Rectal smooth muscle tissue (tissue), 1 donor: Measurements from ENCODE around the gene RYR3.

Experiments
- H3K27ac ChIP-seq: one replicate; pipeline ENCODE4 v1.7.0; 2013; ENCODE audit warnings: low read depth, low read length, inconsistent platforms
- H3K27me3 ChIP-seq: one replicate; pipeline ENCODE4 v1.7.0; 2013; ENCODE audit warnings: low read length; ENCODE audit not compliant: control insufficient read depth, insufficient read depth
- H3K36me3 ChIP-seq: one replicate; pipeline ENCODE4 v1.7.0; 2013; ENCODE audit warnings: low read length; ENCODE audit not compliant: control insufficient read depth, insufficient read depth
- H3K4me1 ChIP-seq: one replicate; pipeline ENCODE4 v1.7.0; 2013; ENCODE audit warnings: low read length; ENCODE audit not compliant: control insufficient read depth, insufficient read depth
- H3K4me3 ChIP-seq: one replicate; pipeline ENCODE4 v1.7.0; 2013; ENCODE audit warnings: low read length
- H3K9ac ChIP-seq: one replicate; pipeline ENCODE4 v1.7.0; 2013; ENCODE audit warnings: low read length

RYR3 gene

GRCh38 chr15:33858836-33859235, 548.1 kb downstream of the RYR3 start:
- Histone ChIP-seq H3K9ac (no peak overlapping the region), H3K27me3 (no peaks in the 10 kb centered on the region), H3K27ac (no peak overlapping the region), H3K4me3 (no peak overlapping the region), H3K4me1 (no peaks in the 10 kb centered on the region), H3K36me3 (no peaks in the 10 kb centered on the region)

GRCh38 chr15:33859992-33860545, 549.3 kb downstream of the RYR3 start:
- Histone ChIP-seq H3K36me3 (no peaks in the 10 kb centered on the region), H3K9ac (no peak overlapping the region), H3K27me3 (no peaks in the 10 kb centered on the region), H3K4me3 (no peak overlapping the region), H3K27ac (no peak overlapping the region), H3K4me1 (peaks cover 5% of the 10 kb centered on the region)

GRCh38 chr15:33860754-33861153, 550.0 kb downstream of the RYR3 start:
- Histone ChIP-seq H3K27me3 (no peaks in the 10 kb centered on the region), H3K36me3 (no peaks in the 10 kb centered on the region)

GRCh38 chr15:33864360-33865075, 553.8 kb downstream of the RYR3 start:
- Histone ChIP-seq H3K27me3 (no peaks in the 10 kb centered on the region), H3K4me1 (peaks cover 8% of the 10 kb centered on the region), H3K9ac (no peak overlapping the region), H3K4me3 (no peak overlapping the region), H3K27ac (peak overlapping the region; percentile 17), H3K36me3 (no peaks in the 10 kb centered on the region)

More at GRCh38 chr15:33860754-33861153, 550.0 kb downstream of the RYR3 start:
- Histone ChIP-seq H3K4me1 (peaks cover 8% of the 10 kb centered on the region), H3K27ac (no peak overlapping the region), H3K9ac (no peak overlapping the region), H3K4me3 (no peak overlapping the region)

GRCh38 chr15:33865416-33865815, 554.6 kb downstream of the RYR3 start:
- H3K36me3 ChIP-seq = no peaks in the 10 kb centered on the region
- H3K27ac ChIP-seq = no peak overlapping the region
- H3K4me1 ChIP-seq = peaks cover 8% of the 10 kb centered on the region
- H3K9ac ChIP-seq = no peak overlapping the region
- H3K27me3 ChIP-seq = no peaks in the 10 kb centered on the region
- no peak overlapping the region for H3K4me3 ChIP-seq

- H3K9ac ChIP-seq = no peak overlapping the region
- no peaks in the 10 kb centered on the region for H3K27me3 ChIP-seq
- H3K4me1 ChIP-seq = peaks cover 8% of the 10 kb centered on the region
- H3K36me3 ChIP-seq = no peaks in the 10 kb centered on the region
- no peak overlapping the region for H3K27ac ChIP-seq
- no peak overlapping the region for H3K4me3 ChIP-seq
Observed at GRCh38 chr15:33866101-33866737, 555.5 kb downstream of the RYR3 start.

- Histone ChIP-seq H3K36me3 (no peaks in the 10 kb centered on the region), H3K4me3 (no peak overlapping the region), H3K27me3 (no peaks in the 10 kb centered on the region), H3K27ac (no peak overlapping the region), H3K9ac (no peak overlapping the region), H3K4me1 (no peaks in the 10 kb centered on the region)
Observed at GRCh38 chr15:33871980-33872379, 561.2 kb downstream of the RYR3 start.

- H3K27ac ChIP-seq = no peak overlapping the region
- no peak overlapping the region for H3K4me3 ChIP-seq
- H3K4me1 ChIP-seq = no peaks in the 10 kb centered on the region
- H3K36me3 ChIP-seq = no peaks in the 10 kb centered on the region
- H3K27me3 ChIP-seq = no peaks in the 10 kb centered on the region
- no peak overlapping the region for H3K9ac ChIP-seq
Observed at GRCh38 chr15:33872416-33873106, 561.8 kb downstream of the RYR3 start.

- no peaks in the 10 kb centered on the region for H3K4me1 ChIP-seq
- H3K27me3 ChIP-seq = no peaks in the 10 kb centered on the region
- H3K36me3 ChIP-seq = no peaks in the 10 kb centered on the region
- no peak overlapping the region for H3K4me3 ChIP-seq
- no peak overlapping the region for H3K9ac ChIP-seq
- H3K27ac ChIP-seq = no peak overlapping the region
Observed at GRCh38 chr15:33874156-33874555, 563.4 kb downstream of the RYR3 start.

- H3K4me1 ChIP-seq = no peaks in the 10 kb centered on the region
- no peaks in the 10 kb centered on the region for H3K36me3 ChIP-seq
- H3K27ac ChIP-seq = no peak overlapping the region
- no peak overlapping the region for H3K4me3 ChIP-seq
- H3K9ac ChIP-seq = no peak overlapping the region
- no peaks in the 10 kb centered on the region for H3K27me3 ChIP-seq
Observed at GRCh38 chr15:33882921-33883320, 572.2 kb downstream of the RYR3 start.

- Histone ChIP-seq H3K36me3 (no peaks in the 10 kb centered on the region), H3K4me1 (no peaks in the 10 kb centered on the region), H3K27ac (no peak overlapping the region), H3K4me3 (no peak overlapping the region), H3K27me3 (no peaks in the 10 kb centered on the region), H3K9ac (no peak overlapping the region)
Observed at GRCh38 chr15:33888176-33888575, 577.4 kb downstream of the RYR3 start.

- Histone ChIP-seq H3K9ac (no peak overlapping the region), H3K27ac (no peak overlapping the region), H3K4me1 (no peaks in the 10 kb centered on the region), H3K4me3 (no peak overlapping the region), H3K27me3 (no peaks in the 10 kb centered on the region), H3K36me3 (no peaks in the 10 kb centered on the region)
Observed at GRCh38 chr15:33894193-33894592, 583.4 kb downstream of the RYR3 start.
